GM18502 (cell line): ENCODE measurements around the gene GLUD1.
"Not testable (repeated sequence)": the region's sequence is repeated elsewhere in the genome, so short reads cannot be mapped to it uniquely, and the experiment has no call there.

Experiments
- ATAC-seq: cut with Tn5 transposase; IDR thresholded peaks from one replicate; pipeline ENCODE4 v1.9.1; 2021; ENCODE audit warnings: mild to moderate bottlenecking; ENCODE audit not compliant: unreplicated experiment, poor library complexity

The GLUD1 gene

GRCh38 chr10:87094373-87095235 lies at the start of gene GLUD1, which contains the start of gene SHLD2:
GLUD1 (minus strand) TSS chr10:87094843; CDS start chr10:87094769, 74 bp downstream.
SHLD2 (plus strand) TSS chr10:87095206; CDS start chr10:87151355, 56,149 bp downstream.
- ATAC-seq: peak; percentile 70

GRCh38 chr10:87143109-87143418 lies 48.4 kb upstream of the GLUD1 start:
- not testable (repeated sequence) for ATAC-seq

- not testable (repeated sequence) for ATAC-seq
Measured at GRCh38 chr10:87142230-87143108, 47.8 kb upstream of the GLUD1 start.

GRCh38 chr10:87137478-87137877 lies 42.8 kb upstream of the GLUD1 start:
- not testable (repeated sequence) for ATAC-seq

- not testable (repeated sequence) for ATAC-seq
Measured at GRCh38 chr10:87134440-87134839, 39.8 kb upstream of the GLUD1 start.

- not testable (repeated sequence) for ATAC-seq
Measured at GRCh38 chr10:87133936-87134335, 39.3 kb upstream of the GLUD1 start.

- ATAC-seq: not testable (repeated sequence)
Measured at GRCh38 chr10:87132176-87132575, 37.5 kb upstream of the GLUD1 start.

- ATAC-seq: not testable (repeated sequence)
Measured at GRCh38 chr10:87127607-87128156, 33.0 kb upstream of the GLUD1 start.

GRCh38 chr10:87127048-87127447 lies 32.4 kb upstream of the GLUD1 start:
- ATAC-seq: not testable (repeated sequence)

GRCh38 chr10:87123351-87123750 lies 28.7 kb upstream of the GLUD1 start:
- not testable (repeated sequence) for ATAC-seq

- not testable (repeated sequence) for ATAC-seq
Measured at GRCh38 chr10:87119029-87119428, 24.4 kb upstream of the GLUD1 start.

- ATAC-seq: not testable (repeated sequence)
Measured at GRCh38 chr10:87118122-87118521, 23.5 kb upstream of the GLUD1 start.

- ATAC-seq: no peak
Measured at GRCh38 chr10:87105446-87106124, 10.9 kb upstream of the GLUD1 start.

- ATAC-seq: not testable (repeated sequence)
Measured at GRCh38 chr10:87104727-87105126, 10.1 kb upstream of the GLUD1 start.

GRCh38 chr10:87101996-87102395 lies 7.4 kb upstream of the GLUD1 start:
- ATAC-seq: no peak

GRCh38 chr10:87095236-87095945 lies 748 bp upstream of the GLUD1 start:
- ATAC-seq: peak; percentile 55

GRCh38 chr10:87093632-87094372 lies 841 bp downstream of the GLUD1 start:
- peak; percentile 27 for ATAC-seq

GRCh38 chr10:87092861-87093631 lies 1.6 kb downstream of the GLUD1 start:
- no peak for ATAC-seq
